WTC11 (cell line): Measurements from ENCODE around the gene PDE6B. TPM values are rescaled to one million over a fixed set of nuclear protein-coding genes. Genes with fewer than 3 reads are reported as not detected.

Experiments
- ATAC-seq: fragments of 200-7000 bp; cut with Tn5 transposase; 2 replicates; pipeline ENCODE4 v1.10.0; 2021; ENCODE audit warnings: mild to moderate bottlenecking, moderate library complexity
- CTCF ChIA-PET: fragments of 300-600 bp; sonication (Branson Sonifier 250); formaldehyde crosslinking; loops from one replicate; lab custom pipeline; 2021; ENCODE audit warnings: antibody characterized with exemption; lab: Charles Lee
- POLR2A ChIA-PET: fragments of 350-600 bp; sonication (Branson Sonifier 250); formaldehyde crosslinking; loops from one replicate; lab custom pipeline; 2021; ENCODE audit warnings: antibody characterized with exemption; lab: Charles Lee
- DNase-seq: peaks from one replicate; pipeline ENCODE4 v3.0.0; 2021; ENCODE audit warnings: low spot score
- H3K27ac Mint-ChIP-seq: 2 replicates; pipeline ENCODE4 v1.8.0; 2021; ENCODE audit warnings: mixed read lengths
- H3K27me3 Mint-ChIP-seq: 2 replicates; pipeline ENCODE4 v1.8.0; 2021; ENCODE audit warnings: low read depth, mild to moderate bottlenecking, moderate library complexity, mixed read lengths
- H3K36me3 Mint-ChIP-seq: 2 replicates; pipeline ENCODE4 v1.8.0; 2021; ENCODE audit warnings: mixed read lengths
- H3K4me1 Mint-ChIP-seq: 2 replicates; pipeline ENCODE4 v1.8.0; 2022; ENCODE audit warnings: mixed read lengths
- H3K4me3 Mint-ChIP-seq: 2 replicates; pipeline ENCODE4 v1.8.0; 2021; ENCODE audit warnings: mild to moderate bottlenecking, moderate library complexity, mixed read lengths
- H3K9me3 Mint-ChIP-seq: 2 replicates; pipeline ENCODE4 v1.8.0; 2021; ENCODE audit warnings: mixed read lengths
- ATF3 ChIP-seq: sonication (generic); formaldehyde crosslinking; conservative IDR thresholded peaks from 2 replicates; pipeline ENCODE4 v1.8.1; 2022; ENCODE audit warnings: mild to moderate bottlenecking, missing genetic modification reagents
- CDX4 ChIP-seq: fragments of 250-450 bp; sonication (Bioruptor Pico); IDR thresholded peaks from 2 replicates; pipeline ENCODE4 v1.9.0; 2021; ENCODE audit warnings: moderate library complexity, mild to moderate bottlenecking, inconsistent platforms, borderline replicate concordance
- EMX1 ChIP-seq: fragments of 250-450 bp; sonication (Bioruptor Pico); IDR thresholded peaks from 2 replicates; pipeline ENCODE4 v1.8.0; 2021; ENCODE audit warnings: mild to moderate bottlenecking
- FOXJ3 ChIP-seq: sonication (generic); formaldehyde crosslinking; IDR thresholded peaks from 2 replicates; pipeline ENCODE4 v1.9.0; 2021; ENCODE audit warnings: missing genetic modification reagents, mild to moderate bottlenecking, borderline replicate concordance
- FOXP4 ChIP-seq: sonication (generic); formaldehyde crosslinking; IDR thresholded peaks from 2 replicates; pipeline ENCODE4 v1.8.0; 2022; ENCODE audit warnings: mild to moderate bottlenecking, missing genetic modification reagents
- KAT7 ChIP-seq: sonication (generic); formaldehyde crosslinking; IDR thresholded peaks from 2 replicates; pipeline ENCODE4 v1.8.1; 2023; ENCODE audit warnings: missing genetic modification reagents, mild to moderate bottlenecking, borderline replicate concordance
- MAX ChIP-seq: sonication (generic); formaldehyde crosslinking; IDR thresholded peaks from 2 replicates; pipeline ENCODE4 v1.8.0; 2022; ENCODE audit warnings: mild to moderate bottlenecking, missing genetic modification reagents
- MLX ChIP-seq: sonication (generic); formaldehyde crosslinking; IDR thresholded peaks from 2 replicates; pipeline ENCODE4 v1.8.1; 2023; ENCODE audit warnings: mild to moderate bottlenecking, missing genetic modification reagents, moderate library complexity
- MYBL2 ChIP-seq: sonication (generic); formaldehyde crosslinking; IDR thresholded peaks from 2 replicates; pipeline ENCODE4 v1.8.1; 2023; ENCODE audit warnings: mild to moderate bottlenecking, moderate library complexity, missing genetic modification reagents
- NFATC4 ChIP-seq: fragments of 250-450 bp; sonication (Bioruptor Pico); IDR thresholded peaks from 2 replicates; pipeline ENCODE4 v1.9.0; 2021; ENCODE audit warnings: mild to moderate bottlenecking
- USF1 ChIP-seq: sonication (generic); formaldehyde crosslinking; IDR thresholded peaks from 2 replicates; pipeline ENCODE4 v1.8.0; 2022; ENCODE audit warnings: mild to moderate bottlenecking, missing genetic modification reagents
- ZNF121 ChIP-seq: sonication (generic); formaldehyde crosslinking; IDR thresholded peaks from 2 replicates; pipeline ENCODE4 v1.8.0; 2023; ENCODE audit warnings: missing genetic modification reagents
- ZNF138 ChIP-seq: sonication (generic); formaldehyde crosslinking; conservative IDR thresholded peaks from 2 replicates; pipeline ENCODE4 v1.8.1; 2022; ENCODE audit warnings: mild to moderate bottlenecking, moderate library complexity, missing genetic modification reagents
- ZNF263 ChIP-seq: sonication (generic); formaldehyde crosslinking; IDR thresholded peaks from 2 replicates; pipeline ENCODE4 v1.8.1; 2022; ENCODE audit warnings: low read depth, mild to moderate bottlenecking, moderate library complexity, missing genetic modification reagents
- ZNF423 ChIP-seq: fragments of 250-450 bp; sonication (Bioruptor Pico); IDR thresholded peaks from 2 replicates; pipeline ENCODE4 v2.1.2; 2022; ENCODE audit warnings: mild to moderate bottlenecking, moderate library complexity
- ZNF425 ChIP-seq: fragments of 250-450 bp; sonication (Bioruptor Pico); conservative IDR thresholded peaks from 2 replicates; pipeline ENCODE4 v1.9.0; 2021; ENCODE audit warnings: mild to moderate bottlenecking
- total RNA-seq: library from RNA; stranded (reverse); gene quantifications from 3 replicates; pipeline ENCODE4 v1.2.3, GENCODE V29; 2021

PDE6B gene
- total RNA-seq, 1 experiment from 2014 or later, result 7.1 TPM

GRCh38 chr4:710916-711315 is 85.5 kb downstream of the PDE6B start (continued):
- TF ChIP-seq MAX (CRISPR knock-in tag), result no peak
- no peak for TF ChIP-seq MYBL2
- no peak for TF ChIP-seq FOXJ3
- TF ChIP-seq, all 79 proteins: peak for 0

- ChIA-PET CTCF (no interaction called here), POLR2A (no interaction called here)
- ATAC-seq, result no peak
- Mint-ChIP-seq H3K9me3 (peaks cover 11% of the 10 kb centered on the region), H3K27ac (no peak overlapping the region), H3K4me1 (peaks cover 10% of the 10 kb centered on the region; the same call in 1 of the 2 replicates), H3K4me3 (no peak overlapping the region), H3K36me3 (peaks cover 30% of the 10 kb centered on the region), H3K27me3 (no peaks in the 10 kb centered on the region)
- TF ChIP-seq CDX4 (CRISPR knock-in tag), result no peak
- no peak for TF ChIP-seq KAT7 (CRISPR knock-in tag)
- no peak for TF ChIP-seq ZNF423 (CRISPR knock-in tag)
- no peak for TF ChIP-seq ATF3 (CRISPR knock-in tag)
- DNase-seq, result no peak
These were observed 86.7 kb downstream of the PDE6B start for GRCh38 chr4:712093-712492.

- Mint-ChIP-seq H3K27ac (no peak overlapping the region), H3K27me3 (no peaks in the 10 kb centered on the region), H3K36me3 (peaks cover 30% of the 10 kb centered on the region), H3K4me1 (peaks cover 10% of the 10 kb centered on the region; the same call in 1 of the 2 replicates), H3K4me3 (no peak overlapping the region), H3K9me3 (peaks cover 11% of the 10 kb centered on the region)
- DNase-seq, result no peak
- ChIA-PET POLR2A (no interaction called here), CTCF (no interaction called here)
- ATAC-seq, result no peak
- TF ChIP-seq KAT7 (CRISPR knock-in tag) (no peak), EMX1 (no peak), ZNF121 (CRISPR knock-in tag) (no peak), ZNF138 (CRISPR knock-in tag) (no peak), FOXP4 (CRISPR knock-in tag) (no peak), ZNF263 (CRISPR knock-in tag) (no peak), USF1 (CRISPR knock-in tag) (no peak), NFATC4 (CRISPR knock-in tag) (no peak), ATF3 (CRISPR knock-in tag) (no peak), MLX (no peak), ZNF425 (no peak)
These were observed 87.7 kb downstream of the PDE6B start for GRCh38 chr4:712916-713632.
